Activated CD4-positive, alpha-beta T cell treated with anti-CD3 and anti-CD28 coated beads, Interleukin-2, amount 50 U/mL, for 24 hours (primary cell): ENCODE measurements around the gene HTR3A.

Experiments used
- DNase-seq, 2 donors: peaks; one replicate each; pipeline ENCODE4 v3.0.0-alpha.2; 2020; ENCODE audit warnings: low read depth in 1 of 2, low spot score in 1 of 2

HTR3A gene

DNA sequence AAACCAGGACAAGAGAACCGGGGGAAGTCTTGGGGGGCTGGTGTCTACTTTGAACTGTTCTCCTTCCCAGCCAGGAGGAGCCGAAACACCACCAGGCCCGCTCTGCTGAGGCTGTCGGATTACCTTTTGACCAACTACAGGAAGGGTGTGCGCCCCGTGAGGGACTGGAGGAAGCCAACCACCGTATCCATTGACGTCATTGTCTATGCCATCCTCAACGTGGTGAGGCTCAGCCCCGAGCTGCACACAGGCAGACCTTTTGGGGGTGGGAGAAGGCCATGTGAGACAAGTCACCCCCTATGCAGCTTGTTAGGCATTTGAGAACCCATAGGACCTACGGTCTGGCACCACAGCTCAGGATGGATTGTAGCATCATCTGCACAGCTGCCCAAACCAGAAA, 2.8 kb downstream of the HTR3A start:
- DNase-seq: no peak

DNA sequence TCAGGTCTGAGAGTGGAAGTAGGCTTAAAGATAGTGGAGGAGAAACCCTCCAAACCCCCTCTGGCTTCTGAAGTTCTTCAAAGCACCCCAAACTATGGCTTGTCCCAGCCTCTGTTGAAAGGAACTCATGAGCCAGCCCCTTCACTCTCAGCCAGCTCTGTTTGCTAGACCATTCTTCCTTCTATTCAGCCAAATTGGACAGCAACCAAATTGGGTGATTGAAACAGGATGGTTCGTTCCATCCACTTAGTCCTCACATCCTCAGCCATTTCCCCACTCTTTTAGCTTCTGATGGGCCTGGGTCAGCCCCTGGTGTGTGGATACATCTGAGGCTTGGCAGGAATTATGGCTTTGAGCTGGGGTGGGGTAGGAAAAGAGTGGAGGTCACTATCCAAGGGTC, 4.5 kb downstream of the HTR3A start:
- DNase-seq: no peak

GRCh38 chr11:113980785-113981184, 5.9 kb downstream of the HTR3A start:
- no peak for DNase-seq

- no peak for DNase-seq
Observed at GRCh38 chr11:113982306-113982705, 7.4 kb downstream of the HTR3A start.

- DNase-seq: no peak
Observed at GRCh38 chr11:113984781-113985180, 9.9 kb downstream of the HTR3A start.

DNA sequence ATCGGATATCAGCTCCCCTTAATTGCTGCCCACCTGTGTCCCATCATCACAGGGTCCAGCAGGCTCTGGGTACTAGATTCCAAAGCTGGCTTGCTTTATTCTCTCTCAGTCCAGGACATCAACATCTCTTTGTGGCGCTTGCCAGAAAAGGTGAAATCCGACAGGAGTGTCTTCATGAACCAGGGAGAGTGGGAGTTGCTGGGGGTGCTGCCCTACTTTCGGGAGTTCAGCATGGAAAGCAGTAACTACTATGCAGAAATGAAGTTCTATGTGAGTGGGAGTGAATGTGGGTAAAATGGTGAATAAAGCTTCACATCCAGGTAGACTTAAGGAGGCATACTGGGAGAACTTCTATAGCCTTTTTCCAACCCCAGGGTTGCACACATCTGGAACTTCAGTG, 11.0 kb downstream of the HTR3A start:
- no peak for DNase-seq

DNA sequence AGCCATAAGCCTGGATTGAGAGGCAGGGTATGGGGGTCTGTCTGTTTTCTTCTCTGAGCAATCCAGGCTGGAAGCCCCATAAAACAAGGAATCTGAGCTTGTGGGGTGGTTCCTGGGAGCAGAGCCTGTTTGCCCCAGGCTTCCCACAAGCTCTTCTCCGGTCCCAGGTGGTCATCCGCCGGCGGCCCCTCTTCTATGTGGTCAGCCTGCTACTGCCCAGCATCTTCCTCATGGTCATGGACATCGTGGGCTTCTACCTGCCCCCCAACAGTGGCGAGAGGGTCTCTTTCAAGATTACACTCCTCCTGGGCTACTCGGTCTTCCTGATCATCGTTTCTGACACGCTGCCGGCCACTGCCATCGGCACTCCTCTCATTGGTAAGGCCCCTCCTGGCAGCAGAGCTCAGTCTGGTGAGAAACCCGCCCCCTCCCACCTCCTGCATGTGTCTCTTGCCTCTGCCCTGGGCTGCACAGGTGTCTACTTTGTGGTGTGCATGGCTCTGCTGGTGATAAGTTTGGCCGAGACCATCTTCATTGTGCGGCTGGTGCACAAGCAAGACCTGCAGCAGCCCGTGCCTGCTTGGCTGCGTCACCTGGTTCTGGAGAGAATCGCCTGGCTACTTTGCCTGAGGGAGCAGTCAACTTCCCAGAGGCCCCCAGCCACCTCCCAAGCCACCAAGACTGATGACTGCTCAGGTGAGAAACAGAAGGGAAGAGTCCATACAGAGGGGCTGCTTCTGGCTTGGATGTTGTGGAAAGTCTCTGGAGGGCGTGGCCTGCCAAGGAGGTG, 11.6 kb downstream of the HTR3A start:
- no peak for DNase-seq

DNA sequence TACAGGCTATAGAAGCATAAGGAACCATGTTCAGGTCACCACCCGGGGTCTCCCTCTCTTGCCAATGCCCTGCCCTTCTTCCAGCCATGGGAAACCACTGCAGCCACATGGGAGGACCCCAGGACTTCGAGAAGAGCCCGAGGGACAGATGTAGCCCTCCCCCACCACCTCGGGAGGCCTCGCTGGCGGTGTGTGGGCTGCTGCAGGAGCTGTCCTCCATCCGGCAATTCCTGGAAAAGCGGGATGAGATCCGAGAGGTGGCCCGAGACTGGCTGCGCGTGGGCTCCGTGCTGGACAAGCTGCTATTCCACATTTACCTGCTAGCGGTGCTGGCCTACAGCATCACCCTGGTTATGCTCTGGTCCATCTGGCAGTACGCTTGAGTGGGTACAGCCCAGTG, 14.5 kb downstream of the HTR3A start:
- no peak for DNase-seq

GRCh38 chr11:113989916-113990315, 15.0 kb downstream of the HTR3A start:
- DNase-seq: no peak

DNA sequence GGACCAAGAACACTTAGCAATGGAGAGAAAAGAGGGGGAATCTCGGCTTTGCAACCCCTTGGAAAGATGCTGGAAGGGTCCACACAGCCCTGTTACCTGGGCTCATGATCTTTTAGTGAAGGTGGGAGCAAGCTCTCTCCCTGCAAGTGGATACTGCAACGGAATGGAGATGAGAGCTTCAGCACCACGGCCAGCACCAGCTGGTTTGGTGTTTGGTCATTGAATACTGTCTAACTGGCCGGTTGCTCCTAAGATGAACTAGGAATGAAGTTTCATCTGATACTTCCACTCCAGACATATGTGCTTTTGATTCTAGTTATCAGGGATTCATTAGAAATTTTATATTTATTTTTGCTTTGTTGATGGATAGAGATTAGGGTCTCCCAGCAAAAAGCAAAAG, 16.3 kb downstream of the HTR3A start:
- no peak for DNase-seq

DNA sequence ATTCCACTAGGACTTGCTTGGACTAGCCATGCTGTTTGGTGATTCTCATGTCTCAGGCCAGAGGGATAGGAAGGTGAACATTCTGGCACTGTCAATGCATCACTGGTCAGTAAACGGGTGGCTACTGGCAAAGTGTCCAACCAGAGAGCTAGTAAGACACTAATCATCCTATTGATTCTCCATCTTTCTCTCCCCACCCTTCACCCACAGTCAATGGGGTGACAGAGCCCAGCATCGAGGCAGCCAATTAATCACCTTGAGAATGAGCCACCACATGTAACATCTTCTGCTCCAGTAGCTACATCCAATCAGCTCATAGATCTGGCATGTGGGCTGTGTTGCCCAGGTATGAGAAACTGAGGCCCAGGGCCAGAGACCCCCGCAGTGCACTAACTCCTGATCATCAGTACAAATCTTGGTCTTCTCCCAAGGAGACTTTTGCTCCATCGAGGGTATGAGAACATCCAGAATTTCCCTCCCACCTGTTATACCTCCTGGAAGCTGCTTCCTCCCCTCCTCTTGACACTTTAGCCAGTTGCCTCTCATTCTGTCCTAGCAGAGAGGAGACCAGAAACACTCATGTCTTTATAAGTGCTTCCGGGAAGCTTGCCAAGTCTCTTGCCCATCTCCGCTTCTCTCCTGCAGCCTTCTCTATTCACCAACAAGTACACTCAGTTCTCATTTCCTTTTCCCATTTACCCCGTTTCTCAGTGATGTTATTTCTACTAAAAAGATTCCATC, 17.0 kb downstream of the HTR3A start:
- no peak for DNase-seq

- DNase-seq: no peak
Observed at GRCh38 chr11:113992459-113993110, 17.7 kb downstream of the HTR3A start.

GRCh38 chr11:113994077-113994954, 19.4 kb downstream of the HTR3A start:
- peak; percentile 9 to 11 for DNase-seq

DNA sequence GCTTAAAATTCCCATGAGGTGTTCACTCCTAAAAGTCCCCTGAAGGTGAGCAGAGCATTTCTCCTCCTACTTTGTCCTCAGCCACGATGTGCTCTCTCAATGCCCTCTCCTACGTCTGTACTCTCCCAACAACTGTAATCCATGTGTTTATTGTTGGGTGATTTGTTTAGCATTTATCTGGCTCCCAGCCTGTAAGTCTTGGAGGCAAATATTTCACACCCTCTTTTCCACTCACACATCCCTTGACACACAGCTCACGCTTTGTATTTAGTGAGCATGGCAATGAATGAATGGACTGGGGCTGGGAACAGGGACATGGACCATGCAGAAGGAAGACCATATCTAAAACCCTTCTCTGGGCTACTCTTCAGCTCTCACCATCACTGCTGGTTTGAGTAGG, 22.6 kb downstream of the HTR3A start:
- DNase-seq: no peak

DNA sequence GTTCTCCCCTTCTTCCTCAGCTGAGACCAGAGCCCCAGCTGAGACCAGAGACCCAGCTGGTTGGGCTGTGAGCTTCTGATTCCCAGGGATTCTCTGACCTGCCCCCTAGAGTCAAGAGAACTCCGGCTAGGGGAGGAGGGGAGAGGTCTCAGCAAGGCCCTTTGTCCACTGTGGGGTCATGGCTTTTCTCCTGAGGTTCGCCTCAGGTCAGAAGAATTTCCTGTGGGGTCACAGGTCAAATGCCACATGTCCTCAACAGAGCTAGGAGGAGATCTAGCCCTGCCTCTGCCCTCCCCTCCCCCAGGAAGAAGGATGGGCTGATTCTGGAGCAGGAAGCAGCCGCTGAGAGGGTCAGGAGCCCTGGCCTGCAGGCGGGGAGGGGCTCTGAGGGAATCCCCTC, 23.7 kb downstream of the HTR3A start:
- no peak for DNase-seq

GRCh38 chr11:114000526-114000925, 25.6 kb downstream of the HTR3A start:
- DNase-seq: no peak

DNA sequence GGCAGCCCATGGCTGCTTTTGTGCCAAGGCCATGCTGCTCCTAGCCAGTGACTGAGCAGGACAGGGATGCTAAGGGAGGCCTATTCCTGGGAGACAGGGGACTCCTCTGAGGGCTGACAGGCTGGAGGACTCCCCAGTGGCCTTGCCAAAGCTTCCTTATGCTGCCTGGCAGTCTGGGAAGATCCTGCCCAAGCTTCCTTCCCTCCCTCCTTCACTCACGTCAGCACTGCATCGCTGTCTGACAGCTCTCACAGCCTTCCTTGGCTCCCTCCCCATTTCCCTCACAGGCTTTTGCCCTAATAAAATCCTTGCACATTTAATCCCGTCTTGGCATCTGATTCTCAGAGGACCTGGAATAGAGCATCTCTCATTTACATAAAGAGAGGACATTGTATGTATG, 26.5 kb downstream of the HTR3A start:
- DNase-seq: no peak

DNA sequence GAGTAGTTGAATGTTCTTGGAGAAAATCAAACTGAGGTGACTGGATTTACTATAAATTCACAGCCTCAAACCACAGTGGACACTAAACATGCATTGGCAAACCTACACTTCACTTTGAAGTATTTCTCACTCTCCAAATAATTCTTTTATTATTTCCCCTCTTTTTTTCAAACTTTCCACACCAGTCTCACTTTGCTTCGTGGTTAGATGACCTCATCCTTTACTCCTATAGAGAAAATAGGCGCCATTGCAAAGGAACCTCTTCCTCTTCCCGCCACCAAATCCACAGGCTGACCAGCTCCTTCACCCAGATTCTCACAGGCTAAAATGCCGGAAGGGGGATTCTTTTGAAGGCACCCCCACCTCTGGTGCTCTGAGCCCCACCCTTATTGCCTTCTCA, 33.4 kb downstream of the HTR3A start:
- no peak for DNase-seq

GRCh38 chr11:114010931-114011330, 36.0 kb downstream of the HTR3A start:
- no peak for DNase-seq

- no peak for DNase-seq
Observed at GRCh38 chr11:114011443-114011842, 36.5 kb downstream of the HTR3A start.

DNA sequence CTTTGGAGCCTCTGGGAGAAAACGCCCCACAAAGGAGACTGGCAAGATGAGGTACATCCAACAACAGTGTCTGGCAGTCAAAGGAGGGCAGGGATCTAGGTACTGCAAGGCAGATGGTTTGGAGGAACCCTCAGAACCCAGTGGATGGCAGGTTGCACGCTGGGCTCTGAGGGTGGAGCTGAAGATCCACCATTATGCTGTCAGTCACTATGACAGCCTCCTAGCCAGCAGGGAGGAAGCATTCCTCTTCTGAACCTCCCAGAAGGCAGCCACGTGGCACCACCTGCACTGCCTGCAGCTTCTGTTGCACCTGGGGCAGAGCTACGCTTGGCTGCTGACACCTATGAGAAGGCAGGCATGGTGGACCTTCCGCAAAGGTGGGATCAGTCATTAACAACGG, 40.2 kb downstream of the HTR3A start:
- DNase-seq: no peak
